Mesenchymal stem cell (in vitro differentiated cells and primary cell): ENCODE data around the gene POFUT2.

Experiments
- DNase-seq: peaks from one replicate; pipeline ENCODE4 v3.0.0-alpha.2; 2013
- H2AFZ ChIP-seq: one replicate; pipeline ENCODE4 v1.6.1; 2013; ENCODE audit warnings: low read depth, mild to moderate bottlenecking, control low read depth, inconsistent platforms, low read length, moderate library complexity
- H2AK5ac ChIP-seq: 2 replicates; pipeline ENCODE4 v1.6.1; 2013; ENCODE audit warnings: low read length, moderate library complexity, mild to moderate bottlenecking, inconsistent platforms; ENCODE audit not compliant: severe bottlenecking
- H2BK120ac ChIP-seq: one replicate; pipeline ENCODE4 v1.6.1; 2013; ENCODE audit warnings: low read depth, mild to moderate bottlenecking, inconsistent platforms, low read length, moderate library complexity
- H2BK12ac ChIP-seq, 2 experiments: one replicate each; pipeline ENCODE4 v1.6.1; 2013; ENCODE audit warnings: inconsistent platforms in 2 of 2, low read length in 2 of 2, mild to moderate bottlenecking in 2 of 2, moderate library complexity in 2 of 2, control low read depth in 1 of 2
- H2BK15ac ChIP-seq: one replicate; pipeline ENCODE4 v1.6.1; 2013; ENCODE audit warnings: mild to moderate bottlenecking, low read depth, inconsistent platforms; ENCODE audit not compliant: poor library complexity, severe bottlenecking
- H2BK5ac ChIP-seq: 2 replicates; pipeline ENCODE4 v1.6.1; 2013; ENCODE audit warnings: low read depth, mild to moderate bottlenecking, low read length, control low read depth, inconsistent platforms; ENCODE audit not compliant: poor library complexity, severe bottlenecking
- H3K14ac ChIP-seq, 2 experiments: one replicate each; pipeline ENCODE4 v1.6.1; 2013; ENCODE audit warnings: inconsistent platforms in 2 of 2, low read length in 2 of 2, control low read depth in 1 of 2, mild to moderate bottlenecking in 1 of 2, moderate library complexity in 1 of 2
- H3K18ac ChIP-seq, 2 experiments: one replicate each; pipeline ENCODE4 v1.6.1; 2013; ENCODE audit warnings: inconsistent platforms in 2 of 2, low read length in 2 of 2, control low read depth in 1 of 2, low read depth in 1 of 2, mild to moderate bottlenecking in 1 of 2
- H3K23ac ChIP-seq, 2 experiments: one replicate each; pipeline ENCODE4 v1.6.1; 2013; ENCODE audit warnings: inconsistent platforms in 2 of 2, low read length in 2 of 2, mild to moderate bottlenecking in 2 of 2, moderate library complexity in 2 of 2, control low read depth in 1 of 2
- H3K27ac ChIP-seq: 2 replicates; pipeline ENCODE4 v1.5.1; 2013; ENCODE audit warnings: mild to moderate bottlenecking, moderate library complexity, low read length, control low read depth, inconsistent platforms; ENCODE audit not compliant: poor library complexity, severe bottlenecking
- H3K27me3 ChIP-seq, 2 experiments: 2 replicates each; pipeline versions ENCODE4 v1.6.1 to v1.7.0; 2013; ENCODE audit warnings: low read length in 2 of 2, mild to moderate bottlenecking in 2 of 2, moderate library complexity in 2 of 2, control low read depth in 1 of 2, inconsistent platforms in 1 of 2; ENCODE audit not compliant: control insufficient read depth in 1 of 2, insufficient read depth in 1 of 2
- H3K36me3 ChIP-seq, 2 experiments: 2 replicates each; pipeline versions ENCODE4 v1.6.1 to v1.7.0; 2013; ENCODE audit warnings: low read length in 2 of 2, control low read depth in 1 of 2, inconsistent platforms in 1 of 2, low read depth in 1 of 2, mild to moderate bottlenecking in 1 of 2; ENCODE audit not compliant: insufficient read depth in 2 of 2, control insufficient read depth in 1 of 2
- H3K4ac ChIP-seq, 2 experiments: one replicate each; pipeline ENCODE4 v1.6.1; 2013; ENCODE audit warnings: inconsistent platforms in 2 of 2, low read length in 2 of 2, mild to moderate bottlenecking in 2 of 2, moderate library complexity in 2 of 2, control low read depth in 1 of 2, low read depth in 1 of 2
- H3K4me1 ChIP-seq: 2 replicates; pipeline ENCODE4 v1.6.1; 2013; ENCODE audit warnings: low read depth, low read length, control low read depth; ENCODE audit not compliant: control insufficient read depth, insufficient read depth
- H3K4me2 ChIP-seq: 2 replicates; pipeline ENCODE4 v1.6.1; 2013; ENCODE audit warnings: low read length, mild to moderate bottlenecking, inconsistent platforms; ENCODE audit not compliant: poor library complexity, severe bottlenecking
- H3K4me3 ChIP-seq, 2 experiments: 2 replicates each; pipeline versions ENCODE4 v1.5.1 to v1.7.0; 2013; ENCODE audit warnings: low read length in 2 of 2, mild to moderate bottlenecking in 2 of 2, control low read depth in 1 of 2, low read depth in 1 of 2; ENCODE audit not compliant: insufficient read depth in 1 of 2
- H3K79me1 ChIP-seq: replicated peaks from 2 replicates; pipeline ENCODE4 v1.6.1; 2013; ENCODE audit warnings: mild to moderate bottlenecking, control low read depth, low read length, inconsistent platforms; ENCODE audit not compliant: poor library complexity, severe bottlenecking
- H3K9ac ChIP-seq: 2 replicates; pipeline ENCODE4 v1.7.0; 2013; ENCODE audit warnings: mild to moderate bottlenecking, low read length, moderate library complexity
- H3K9me3 ChIP-seq: 2 replicates; pipeline ENCODE4 v1.7.0; 2013; ENCODE audit warnings: mild to moderate bottlenecking, low read length; ENCODE audit not compliant: control insufficient read depth
- H4K8ac ChIP-seq: one replicate; pipeline ENCODE4 v1.6.1; 2013; ENCODE audit warnings: inconsistent platforms, mild to moderate bottlenecking, low read length, moderate library complexity
- H4K91ac ChIP-seq: one replicate; pipeline ENCODE4 v1.6.1; 2013; ENCODE audit warnings: mild to moderate bottlenecking, low read length, inconsistent platforms
- WGBS: methylation state at CpG from one replicate; pipeline ENCODE4 v1.1.7; 2013; ENCODE audit warnings: mixed read lengths; 5-methylcytosine and 5-hydroxymethylcytosine counted together

POFUT2 gene

GRCh38 chr21:45323487-45324311 is 36.0 kb upstream of the POFUT2 start:
- peaks cover 0 to 24% of the 10 kb centered on the region in 2 experiments for H3K27me3 ChIP-seq
- H3K27ac ChIP-seq = peak overlapping the region; percentile 26
- peaks cover 75% of the 10 kb centered on the region for H3K4me1 ChIP-seq
- H3K9me3 ChIP-seq = no peaks in the 10 kb centered on the region
- peaks cover 0 to 8% of the 10 kb centered on the region in 2 experiments for H3K36me3 ChIP-seq
- peak overlapping the region; percentile 17 for H2BK15ac ChIP-seq
- 79% methylated on average over 16 of the region's 16 CpGs for WGBS
- H4K8ac ChIP-seq = peak overlapping the region; percentile 31
- H2AFZ ChIP-seq = no peak overlapping the region
- H3K4me3 ChIP-seq = no peak overlapping the region
- peaks cover 3% of the 10 kb centered on the region for H3K79me1 ChIP-seq
- H3K23ac ChIP-seq = no peak overlapping the region
- H3K4ac ChIP-seq = peak overlapping the region; percentile 58 to 77
- peak overlapping the region in 1 of 2 experiments; percentile 73 for H3K14ac ChIP-seq
- peak overlapping the region; percentile 23 for H2BK120ac ChIP-seq
- H2BK12ac ChIP-seq = peak overlapping the region; percentile 95 to 99
- H2AK5ac ChIP-seq = peak overlapping the region; percentile 60
- no peak overlapping the region for H3K9ac ChIP-seq
- H3K18ac ChIP-seq = peak overlapping the region in 1 of 2 experiments; percentile 86
- DNase-seq = peak; percentile 51
- no peak overlapping the region for H3K4me2 ChIP-seq
- peak overlapping the region; percentile 45 for H2BK5ac ChIP-seq
- peak overlapping the region; percentile 74 for H4K91ac ChIP-seq

GRCh38 chr21:45322960-45323461 is 35.3 kb upstream of the POFUT2 start:
- Histone ChIP-seq H2BK15ac (peak overlapping the region; percentile 17), H2AK5ac (peak overlapping the region; percentile 51), H2BK12ac (peak overlapping the region; percentile 71 to 99), H3K9me3 (no peaks in the 10 kb centered on the region), H3K4me3 (no peak overlapping the region), H3K79me1 (peaks cover 2% of the 10 kb centered on the region), H2AFZ (no peak overlapping the region), H3K4ac (peak overlapping the region in 1 of 2 experiments; percentile 60), H3K36me3 (peaks cover 0 to 5% of the 10 kb centered on the region in 2 experiments), H2BK5ac (no peak overlapping the region), H3K4me1 (peaks cover 75% of the 10 kb centered on the region), H4K8ac (peak overlapping the region; percentile 53), H4K91ac (peak overlapping the region; percentile 57), H3K4me2 (no peak overlapping the region), H3K23ac (no peak overlapping the region), H3K27me3 (peaks cover 0 to 24% of the 10 kb centered on the region in 2 experiments), H3K14ac (no peak overlapping the region), H2BK120ac (peak overlapping the region; percentile 37), H3K27ac (no peak overlapping the region), H3K9ac (no peak overlapping the region), H3K18ac (peak overlapping the region; percentile 34 to 67)
- DNase-seq = no peak
- WGBS = 86% methylated on average over 22 of the region's 22 CpGs

DNA sequence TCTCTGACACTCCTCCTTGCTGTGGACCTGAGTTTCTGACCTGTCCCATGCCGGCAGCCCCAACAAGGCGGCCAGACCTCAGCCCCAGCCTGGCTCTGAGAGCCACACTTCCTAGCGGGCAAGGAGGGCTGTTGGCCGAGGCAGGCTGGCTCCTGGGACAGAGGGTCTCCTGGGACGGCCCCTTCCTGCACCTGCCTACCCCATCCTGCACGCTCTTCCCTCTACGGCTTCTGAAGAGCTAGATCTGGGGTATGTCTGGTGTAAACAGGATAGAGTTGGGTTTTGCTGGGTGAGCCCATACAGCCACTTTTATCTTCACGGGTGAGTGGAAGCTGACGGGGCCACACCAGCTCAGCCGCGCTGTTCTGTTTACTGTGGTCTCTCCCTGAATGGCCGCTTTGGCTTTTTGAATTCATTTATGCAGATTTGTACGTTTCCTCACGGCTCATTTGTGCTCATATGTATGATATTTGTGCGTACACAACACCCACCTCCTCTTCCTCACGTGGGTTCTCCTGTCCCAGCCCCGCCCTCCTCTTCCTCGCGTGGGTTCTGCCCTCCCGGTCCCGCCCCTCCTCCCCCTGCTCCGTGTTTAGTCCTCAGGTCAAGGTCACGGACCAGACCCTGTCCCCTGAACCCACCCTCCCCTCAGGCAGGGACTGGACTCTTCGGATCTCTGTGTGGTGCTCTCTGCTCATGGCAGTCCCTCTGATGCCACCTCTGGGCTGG is 34.7 kb upstream of the POFUT2 start:
- H3K14ac ChIP-seq = no peak overlapping the region

More for the DNA sequence above, 34.7 kb upstream of the POFUT2 start:
- Histone ChIP-seq H2BK5ac (no peak overlapping the region), H3K4me1 (peaks cover 75% of the 10 kb centered on the region), H3K9me3 (no peaks in the 10 kb centered on the region), H3K79me1 (no peaks in the 10 kb centered on the region), H3K9ac (no peak overlapping the region), H2BK15ac (peak overlapping the region; percentile 6), H2BK12ac (peak overlapping the region; percentile 84 to 99), H3K23ac (no peak overlapping the region), H2BK120ac (peak overlapping the region; percentile 37), H3K27ac (no peak overlapping the region), H3K4ac (peak overlapping the region in 1 of 2 experiments; percentile 1), H2AK5ac (peak overlapping the region; percentile 51), H3K27me3 (peaks cover 0 to 20% of the 10 kb centered on the region in 2 experiments), H3K4me3 (no peak overlapping the region), H4K91ac (peak overlapping the region; percentile 71), H2AFZ (no peak overlapping the region), H3K36me3 (peaks cover 0 to under 1% of the 10 kb centered on the region in 2 experiments), H3K18ac (peak overlapping the region; percentile 13 to 41), H4K8ac (no peak overlapping the region), H3K4me2 (no peak overlapping the region)
- DNase-seq = no peak
- 80% methylated on average over 23 of the region's 24 CpGs for WGBS
